HFF-Myc (cell line): ENCODE results near the gene TUT1.
A peak's percentile ranks its signal among the peaks of the same experiment; 100 is the strongest.

ENCODE experiments used
- DNase-seq: peaks from one replicate; pipeline ENCODE4 v3.0.0-alpha.2; 2011; ENCODE audit warnings: low read depth; ENCODE audit errors: extremely low read depth
- H3K4me3 ChIP-seq: replicated peaks from 2 replicates; pipeline ENCODE4 v1.5.1; 2011; ENCODE audit warnings: low read depth, mild to moderate bottlenecking, control low read depth, low read length
- TF ChIP-seq, protein P1 (sequence below): IDR thresholded peaks from 2 replicates; pipeline ENCODE4 v1.5.1; 2012; ENCODE audit warnings: mild to moderate bottlenecking, low read depth, low read length, control low read depth; ENCODE audit errors: missing control alignments

TUT1 gene

DNA sequence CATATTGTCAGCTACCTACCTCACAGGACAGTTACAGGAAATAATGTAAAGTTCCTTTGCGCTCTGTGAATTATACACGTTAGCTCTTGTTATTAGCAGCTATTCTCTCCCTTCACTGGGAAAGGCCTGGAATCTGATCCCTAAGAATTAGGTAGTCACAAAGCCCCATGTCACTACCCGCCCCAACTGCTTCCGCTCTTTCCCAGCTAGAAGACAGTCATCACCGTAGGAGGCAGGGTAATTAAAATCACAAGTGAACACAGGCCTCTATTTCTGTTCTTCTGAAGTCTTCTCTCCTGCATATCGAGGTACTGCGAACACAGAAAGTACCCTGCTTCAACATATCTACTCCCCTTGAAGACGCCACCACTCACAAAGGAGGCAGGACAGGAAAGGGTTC lies 32.1 kb downstream of the TUT1 start:
- TF ChIP-seq, protein P1, sequence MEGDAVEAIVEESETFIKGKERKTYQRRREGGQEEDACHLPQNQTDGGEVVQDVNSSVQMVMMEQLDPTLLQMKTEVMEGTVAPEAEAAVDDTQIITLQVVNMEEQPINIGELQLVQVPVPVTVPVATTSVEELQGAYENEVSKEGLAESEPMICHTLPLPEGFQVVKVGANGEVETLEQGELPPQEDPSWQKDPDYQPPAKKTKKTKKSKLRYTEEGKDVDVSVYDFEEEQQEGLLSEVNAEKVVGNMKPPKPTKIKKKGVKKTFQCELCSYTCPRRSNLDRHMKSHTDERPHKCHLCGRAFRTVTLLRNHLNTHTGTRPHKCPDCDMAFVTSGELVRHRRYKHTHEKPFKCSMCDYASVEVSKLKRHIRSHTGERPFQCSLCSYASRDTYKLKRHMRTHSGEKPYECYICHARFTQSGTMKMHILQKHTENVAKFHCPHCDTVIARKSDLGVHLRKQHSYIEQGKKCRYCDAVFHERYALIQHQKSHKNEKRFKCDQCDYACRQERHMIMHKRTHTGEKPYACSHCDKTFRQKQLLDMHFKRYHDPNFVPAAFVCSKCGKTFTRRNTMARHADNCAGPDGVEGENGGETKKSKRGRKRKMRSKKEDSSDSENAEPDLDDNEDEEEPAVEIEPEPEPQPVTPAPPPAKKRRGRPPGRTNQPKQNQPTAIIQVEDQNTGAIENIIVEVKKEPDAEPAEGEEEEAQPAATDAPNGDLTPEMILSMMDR, result no peak
- H3K4me3 ChIP-seq, result no peak overlapping the region
- DNase-seq, result no peak

DNA sequence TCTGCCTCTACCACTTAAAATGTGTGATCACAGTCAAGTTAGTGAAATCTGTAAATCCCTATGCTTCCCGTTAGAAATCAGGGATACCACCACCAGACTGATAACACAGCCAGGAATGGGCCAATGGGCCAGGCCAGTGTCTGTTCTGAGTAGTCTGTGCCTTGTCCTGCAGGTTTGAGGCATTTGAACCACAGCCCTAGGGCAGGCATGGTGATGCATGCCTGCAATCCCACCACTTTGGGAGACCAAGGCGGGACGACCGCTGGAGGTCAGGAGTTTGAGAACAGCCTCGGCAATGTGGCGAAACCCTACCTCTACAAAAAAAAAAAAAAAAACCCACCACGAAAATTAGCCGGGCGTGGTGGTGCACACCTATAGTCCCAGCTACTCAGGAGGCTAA lies 32.7 kb downstream of the TUT1 start:
- no peak overlapping the region for H3K4me3 ChIP-seq
- TF ChIP-seq, protein P1, result no peak
- no peak for DNase-seq

DNA sequence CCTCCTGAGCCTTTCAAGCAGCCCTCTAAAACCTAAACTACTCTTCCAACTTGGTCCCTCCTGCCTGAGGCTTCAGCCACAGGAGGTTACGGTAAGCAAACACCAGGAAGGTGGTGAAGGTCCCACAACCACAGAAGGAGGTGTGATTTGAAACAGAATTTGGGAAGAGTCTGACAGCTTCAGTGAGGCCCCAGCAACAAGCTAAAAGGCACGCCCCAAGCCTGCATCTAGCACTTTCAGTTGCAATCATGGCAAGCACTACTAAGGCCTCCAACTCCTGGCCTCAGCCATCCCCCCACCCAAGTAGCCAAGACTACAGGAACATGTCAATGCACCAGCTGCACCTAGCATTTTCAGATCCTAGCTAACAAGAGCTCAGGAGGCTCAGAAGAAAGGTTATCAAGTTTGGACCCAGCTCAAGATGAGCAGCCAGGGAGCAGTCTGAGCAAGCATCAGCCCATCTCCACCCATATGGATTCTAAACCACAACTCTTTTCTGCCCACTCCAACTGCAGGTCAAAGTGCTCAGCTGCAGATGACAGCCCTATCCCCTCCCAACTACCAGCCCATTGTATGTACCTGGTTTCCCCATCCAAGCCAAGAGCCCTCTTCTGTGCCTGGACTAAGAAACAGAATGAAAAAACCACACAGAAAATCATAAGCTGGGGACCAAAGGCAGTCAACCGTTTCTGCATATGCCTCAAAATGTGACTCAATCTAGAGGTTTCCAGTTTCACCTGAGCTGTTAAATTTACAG lies 34.3 kb downstream of the TUT1 start:
- TF ChIP-seq, protein P1, result no peak
- no peak for DNase-seq
- H3K4me3 ChIP-seq, result no peak overlapping the region

DNA sequence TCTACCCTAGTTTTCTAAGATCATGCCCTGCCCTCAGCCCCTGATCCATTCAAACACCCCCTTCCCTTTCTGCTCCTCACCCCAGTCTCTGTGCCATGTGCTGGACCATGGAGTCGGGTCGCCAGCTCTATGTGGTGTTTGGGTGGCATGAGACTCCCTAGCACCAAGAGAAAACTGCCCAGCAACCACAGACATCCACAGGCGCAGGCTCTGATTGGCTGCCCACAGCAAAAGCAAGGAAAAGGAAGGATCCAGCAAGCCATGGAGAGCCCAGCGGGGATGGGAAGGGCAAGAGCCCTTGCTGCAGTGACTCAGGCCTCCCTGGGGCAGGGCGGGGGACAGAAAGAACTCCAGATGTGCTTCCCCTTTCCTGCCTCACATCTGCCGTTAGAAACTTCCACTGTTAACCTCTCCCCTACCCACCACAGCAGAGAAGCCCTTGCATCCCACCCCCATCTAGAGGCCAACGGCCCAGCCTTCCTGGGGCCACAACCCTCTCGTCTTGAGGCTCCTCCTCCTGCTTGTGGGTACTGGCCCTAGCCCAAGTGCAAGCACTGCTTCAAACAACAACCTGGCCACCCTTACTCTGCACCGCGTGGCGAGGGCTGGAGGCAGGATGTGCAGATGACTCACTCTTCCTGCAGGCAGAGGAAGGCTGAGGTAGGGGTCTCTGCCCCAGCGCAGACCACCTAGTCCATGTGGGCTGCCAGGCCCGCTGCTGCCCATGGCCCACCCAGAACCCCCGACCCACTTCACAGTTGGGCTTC lies 35.0 kb downstream of the TUT1 start:
- TF ChIP-seq, protein P1, result no peak
- peak; percentile 97 for DNase-seq
- H3K4me3 ChIP-seq, result peak overlapping the region; percentile 23

DNA sequence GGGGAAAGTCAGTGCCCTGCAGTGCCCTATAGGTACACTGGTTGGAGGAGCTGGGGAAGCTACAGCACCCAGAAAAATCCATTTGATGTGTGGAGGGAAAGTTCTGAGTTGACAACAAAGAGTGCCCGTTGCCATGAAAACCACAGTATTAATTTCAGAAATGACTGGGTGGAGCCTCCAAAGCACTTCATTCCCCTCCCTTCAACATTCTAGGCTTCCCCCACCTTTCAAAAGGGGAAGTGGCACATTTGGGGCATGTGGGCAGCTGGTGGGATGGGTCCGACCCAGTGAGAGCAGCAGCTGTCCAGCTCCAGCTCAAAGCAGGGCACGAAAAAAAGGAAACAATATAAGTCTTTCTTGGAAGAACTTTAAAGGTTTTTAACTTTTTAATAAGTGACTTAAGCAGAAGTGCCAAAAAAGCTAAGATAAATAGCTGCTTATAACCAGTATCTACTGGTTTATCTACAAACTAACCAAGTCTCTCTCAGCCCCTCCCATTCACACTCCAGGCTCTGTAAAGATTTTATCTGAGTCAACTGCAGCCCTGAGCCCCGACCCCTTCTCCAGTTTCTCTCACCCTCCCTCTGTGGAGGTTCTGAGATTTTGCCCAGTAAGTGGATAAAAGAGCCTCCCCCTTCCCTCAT lies 35.7 kb downstream of the TUT1 start:
- peak overlapping the region; percentile 23 for H3K4me3 ChIP-seq
- TF ChIP-seq, protein P1, result no peak

DNA sequence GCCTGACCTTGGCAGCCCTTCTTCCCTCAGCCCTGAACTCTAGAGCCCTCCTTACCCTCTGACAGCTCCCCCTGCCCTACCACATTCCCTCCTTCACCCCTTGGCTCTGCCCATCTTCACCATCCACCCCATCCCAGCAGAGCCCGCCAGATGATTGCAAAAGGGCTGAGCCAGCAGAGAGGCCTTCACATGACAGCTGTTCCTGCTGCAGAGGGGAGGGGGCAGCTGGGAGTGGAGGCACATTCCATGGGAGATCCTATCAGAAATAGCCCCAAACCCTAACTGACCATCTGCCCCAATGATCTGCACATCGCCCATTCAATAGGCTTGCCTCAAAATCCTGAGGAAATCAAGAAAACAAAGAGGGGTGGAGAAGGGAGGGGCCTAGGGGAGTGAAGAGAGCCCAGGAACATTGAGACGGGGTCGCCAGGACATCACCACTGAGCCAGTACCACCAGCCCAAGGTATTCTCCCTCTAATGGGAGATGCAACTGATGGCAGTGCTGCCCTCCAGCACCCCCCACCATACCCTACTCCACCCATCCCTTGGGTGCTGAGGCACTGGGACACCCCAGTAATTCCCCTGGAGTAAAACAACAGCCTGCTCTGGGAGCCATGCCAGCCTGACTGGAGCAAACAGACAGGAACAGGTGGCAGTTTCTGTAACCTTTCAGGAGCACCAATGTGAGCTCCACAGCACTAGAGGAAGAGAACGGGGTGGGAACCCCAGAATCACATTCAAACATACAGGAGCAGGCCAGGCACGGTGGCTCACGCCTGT lies 36.7 kb downstream of the TUT1 start:
- no peak for DNase-seq
- peak overlapping the region; percentile 38 for H3K4me3 ChIP-seq
- TF ChIP-seq, protein P1, result no peak

More for the DNA sequence above, 35.7 kb downstream of the TUT1 start:
- no peak for DNase-seq
